ENCODE data around the gene KATNA1.
"Not testable (repeated sequence)": the region's sequence is repeated elsewhere in the genome, so short reads cannot be mapped to it uniquely, and the experiment has no call there.

KATNA1 gene

GRCh38 chr6:149648148-149649145 is at the start of gene KATNA1:
TSS of gene KATNA1 (minus strand) at chr6:149648714. CDS start at chr6:149638547, 10,167 bp downstream.
- DNase-seq (ENCODE audit: low spot score), result peak; percentile 95

DNA sequence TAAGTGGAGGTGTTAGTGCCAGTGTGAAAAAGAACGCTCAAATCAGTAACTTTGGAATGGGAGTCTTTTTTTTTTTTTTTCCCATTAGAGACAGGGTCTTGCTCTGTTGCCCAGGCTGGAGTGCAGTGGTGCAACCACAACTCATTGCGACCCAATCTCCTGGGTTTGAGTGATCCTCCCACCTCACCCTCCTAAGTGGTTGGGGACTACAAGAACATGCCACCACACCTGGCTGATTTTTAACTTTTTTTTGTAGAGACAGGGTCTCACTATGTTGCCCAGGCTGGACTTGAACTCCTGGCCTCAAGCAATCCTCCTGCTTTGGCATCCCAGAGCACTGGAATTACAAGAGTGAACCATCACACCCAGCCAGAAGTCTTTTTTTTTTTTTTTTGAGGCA is 49.7 kb upstream of the KATNA1 start:
- DNase-seq (ENCODE audit: low spot score), result no peak

DNA sequence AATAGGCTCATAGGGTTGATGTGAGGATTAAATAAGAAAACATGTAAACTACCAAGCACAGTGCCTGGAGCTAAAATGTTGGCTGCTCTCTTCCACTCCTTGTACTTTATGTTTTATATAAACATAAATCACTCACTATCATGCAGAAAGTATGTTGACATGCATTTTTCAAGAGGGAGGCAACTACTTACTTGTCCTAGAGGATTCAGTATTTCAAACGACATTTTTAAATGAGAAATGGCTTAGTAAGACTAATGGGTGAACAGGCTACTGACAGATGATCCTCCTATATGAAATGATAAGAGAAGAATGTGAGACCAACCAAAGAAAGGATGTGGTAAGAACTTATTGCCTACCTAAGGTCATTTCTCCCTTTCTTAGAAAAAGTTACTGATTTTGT is 48.4 kb upstream of the KATNA1 start:
- no peak for DNase-seq (ENCODE audit: low spot score)

- DNase-seq (ENCODE audit: low spot score), result no peak
Measured at GRCh38 chr6:149694921-149695320, 46.4 kb upstream of the KATNA1 start.

DNA sequence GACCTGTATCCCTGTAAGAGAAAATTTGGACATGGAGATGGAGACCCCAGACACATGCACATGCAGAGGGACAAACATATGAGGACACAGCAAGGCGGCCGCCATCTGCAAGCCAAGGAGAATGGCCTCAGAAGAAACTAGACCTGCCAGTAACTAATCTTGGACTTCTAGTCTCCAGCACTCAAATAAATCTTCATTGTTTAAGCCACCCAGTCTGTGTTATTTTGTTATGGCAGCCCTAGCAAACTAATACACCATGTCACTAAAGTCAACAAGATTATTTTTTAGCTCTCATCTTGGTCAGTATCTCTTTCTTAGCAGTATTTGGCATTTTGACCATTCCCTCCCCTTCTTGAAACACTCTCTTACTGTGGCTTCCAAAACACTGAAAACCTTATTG is 42.7 kb upstream of the KATNA1 start:
- DNase-seq (ENCODE audit: low spot score), result no peak

- no peak for DNase-seq (ENCODE audit: low spot score)
Measured at GRCh38 chr6:149686230-149686629, 37.7 kb upstream of the KATNA1 start.

DNA sequence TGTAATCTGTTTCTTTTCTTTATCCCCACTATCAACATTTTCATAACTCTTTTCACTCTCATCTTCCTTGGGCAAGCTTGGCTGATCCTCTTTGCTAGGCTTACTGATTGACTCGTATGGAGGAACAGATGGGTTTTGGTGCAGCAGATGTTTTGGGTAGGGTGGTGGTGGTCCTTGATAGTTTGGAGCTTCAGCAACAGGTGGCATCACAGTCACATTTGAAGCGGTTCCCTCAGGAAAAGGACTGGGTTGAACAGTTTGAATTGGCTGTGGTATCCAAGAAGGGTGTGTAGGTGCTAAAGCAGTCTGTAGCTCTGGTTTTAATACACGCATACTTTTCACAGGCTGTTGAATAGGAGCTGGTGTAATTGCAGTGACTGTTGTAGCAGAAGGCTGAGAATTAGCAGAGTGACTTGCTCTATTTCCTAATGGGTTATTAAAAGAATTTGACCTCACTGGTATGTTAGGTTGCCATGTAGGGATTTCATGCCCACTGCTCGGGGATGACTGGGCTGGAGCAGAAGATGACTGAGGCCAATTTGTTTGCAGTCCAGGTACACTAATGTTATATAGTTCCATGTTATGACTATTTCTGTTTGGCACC is 34.8 kb upstream of the KATNA1 start:
- DNase-seq (ENCODE audit: low spot score), result no peak

DNA sequence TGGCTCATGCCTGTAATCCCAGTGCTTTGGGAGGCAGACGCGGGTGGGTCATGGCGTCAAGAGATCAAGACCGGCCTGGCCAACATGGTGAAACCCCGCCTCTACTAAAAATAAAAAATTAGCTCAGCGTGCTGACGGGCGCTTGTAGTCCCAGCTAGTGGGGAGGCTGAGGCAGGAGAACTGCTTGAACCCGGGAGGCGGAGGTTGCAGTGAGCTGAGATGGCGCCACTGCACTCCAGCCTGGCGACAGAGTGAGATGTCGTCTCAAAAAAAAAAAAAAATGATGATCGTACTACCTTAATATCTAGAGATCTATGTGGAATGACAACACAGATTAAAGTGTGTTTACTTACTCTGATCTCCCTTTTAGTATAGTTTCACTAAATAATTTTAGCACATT is 33.3 kb upstream of the KATNA1 start:
- not testable (repeated sequence) for DNase-seq (ENCODE audit: low spot score)

DNA sequence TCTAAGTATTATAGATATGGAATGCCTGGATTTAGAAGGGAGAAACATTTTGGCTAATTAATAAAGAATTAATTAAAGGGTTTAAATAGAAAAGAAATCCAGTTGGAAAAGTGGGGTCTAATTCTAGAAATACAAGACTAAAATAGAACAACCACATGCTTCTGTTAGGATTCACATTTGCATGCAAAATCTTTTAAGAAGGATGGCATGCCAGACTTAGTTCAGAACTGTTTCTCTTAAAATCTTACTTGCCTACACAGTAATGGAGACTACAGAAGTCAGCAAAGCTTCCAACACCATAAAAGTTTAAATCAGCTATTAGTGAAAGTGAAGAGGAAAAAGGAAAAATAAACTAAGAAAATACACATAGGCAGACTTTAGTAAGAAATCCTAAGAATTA is 32.7 kb upstream of the KATNA1 start:
- no peak for DNase-seq (ENCODE audit: low spot score)

DNA sequence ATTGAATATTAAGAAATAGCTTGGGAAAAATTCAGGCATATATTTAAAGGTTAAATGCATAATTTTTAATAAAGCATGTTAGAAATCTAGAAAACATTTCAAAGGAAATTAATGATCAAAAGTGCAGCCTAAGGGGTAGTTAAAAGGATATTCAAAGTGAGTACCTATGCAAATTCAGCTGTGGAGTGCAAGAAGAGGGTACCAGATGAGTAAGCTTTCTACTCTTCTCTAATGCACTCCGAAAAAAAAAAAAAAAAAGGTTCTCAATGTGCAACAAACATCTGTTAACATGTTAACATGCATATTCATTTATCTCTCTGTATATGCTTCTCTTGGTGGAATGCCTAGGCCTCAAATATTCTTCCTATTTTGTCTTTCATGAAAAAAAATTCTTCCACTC is 32.0 kb upstream of the KATNA1 start:
- no peak for DNase-seq (ENCODE audit: low spot score)

GRCh38 chr6:149672265-149672664 is 23.8 kb upstream of the KATNA1 start:
- DNase-seq (ENCODE audit: low spot score), result not testable (repeated sequence)

DNA sequence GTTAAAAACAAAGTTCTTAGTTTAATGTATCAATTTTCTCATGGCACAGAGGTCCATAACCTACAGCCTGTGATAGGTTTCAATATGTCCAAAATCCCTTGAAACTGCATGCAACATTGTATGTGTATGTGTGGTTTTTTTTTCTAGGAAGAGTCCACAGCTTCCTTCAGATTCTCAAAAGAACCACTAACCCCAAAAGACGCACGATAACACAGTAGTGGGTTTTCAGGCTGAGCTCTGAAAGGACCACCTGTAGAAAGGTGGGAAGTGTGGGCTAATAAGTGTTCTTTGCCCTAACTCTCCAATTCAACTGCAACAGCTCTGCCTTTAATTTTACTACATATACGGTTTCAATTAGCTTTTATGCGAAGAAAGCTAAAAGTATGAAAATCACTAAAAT is 11.5 kb upstream of the KATNA1 start:
- DNase-seq (ENCODE audit: low spot score), result no peak

DNA sequence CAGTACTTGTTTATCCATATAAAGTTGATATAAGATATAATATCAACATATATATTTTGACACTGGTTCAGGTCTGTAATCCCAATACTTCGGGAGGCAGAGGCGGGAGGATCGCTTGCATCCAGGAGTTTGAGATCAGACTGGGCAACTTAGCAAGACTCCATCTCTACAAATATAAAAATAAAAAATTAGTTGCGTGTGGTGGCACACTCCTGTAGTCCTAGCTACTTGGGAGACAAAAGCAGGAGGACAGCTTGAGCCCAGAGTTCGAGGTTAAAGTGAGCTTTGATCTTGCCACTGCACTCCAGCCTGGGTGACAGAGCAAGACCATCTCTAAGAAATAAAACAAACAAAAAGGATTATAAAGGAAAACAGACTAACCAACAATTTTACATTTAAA is 8.9 kb upstream of the KATNA1 start:
- no peak for DNase-seq (ENCODE audit: low spot score)

DNA sequence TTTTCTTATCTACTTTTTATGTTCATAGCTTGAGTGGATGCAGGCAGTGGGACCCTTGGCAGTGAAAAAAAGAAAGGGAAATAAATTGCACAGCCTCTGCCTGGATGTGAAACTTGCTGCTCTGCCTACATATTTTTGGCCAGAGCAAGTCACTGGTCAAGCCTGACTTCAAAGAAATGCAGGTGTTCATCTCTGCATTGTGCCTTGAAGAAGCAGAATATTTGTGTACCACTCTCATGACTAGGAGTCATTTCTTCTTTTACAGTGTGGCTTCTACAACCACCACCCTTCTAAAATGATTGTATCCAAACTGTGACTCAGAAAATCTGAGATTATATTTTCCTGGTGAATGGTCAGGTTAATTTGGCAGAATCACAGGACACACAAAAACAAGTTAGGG is 2.5 kb upstream of the KATNA1 start:
- DNase-seq (ENCODE audit: low spot score), result no peak

GRCh38 chr6:149646599-149646998 is 1.9 kb downstream of the KATNA1 start:
- DNase-seq (ENCODE audit: low spot score), result peak; percentile 30

DNA sequence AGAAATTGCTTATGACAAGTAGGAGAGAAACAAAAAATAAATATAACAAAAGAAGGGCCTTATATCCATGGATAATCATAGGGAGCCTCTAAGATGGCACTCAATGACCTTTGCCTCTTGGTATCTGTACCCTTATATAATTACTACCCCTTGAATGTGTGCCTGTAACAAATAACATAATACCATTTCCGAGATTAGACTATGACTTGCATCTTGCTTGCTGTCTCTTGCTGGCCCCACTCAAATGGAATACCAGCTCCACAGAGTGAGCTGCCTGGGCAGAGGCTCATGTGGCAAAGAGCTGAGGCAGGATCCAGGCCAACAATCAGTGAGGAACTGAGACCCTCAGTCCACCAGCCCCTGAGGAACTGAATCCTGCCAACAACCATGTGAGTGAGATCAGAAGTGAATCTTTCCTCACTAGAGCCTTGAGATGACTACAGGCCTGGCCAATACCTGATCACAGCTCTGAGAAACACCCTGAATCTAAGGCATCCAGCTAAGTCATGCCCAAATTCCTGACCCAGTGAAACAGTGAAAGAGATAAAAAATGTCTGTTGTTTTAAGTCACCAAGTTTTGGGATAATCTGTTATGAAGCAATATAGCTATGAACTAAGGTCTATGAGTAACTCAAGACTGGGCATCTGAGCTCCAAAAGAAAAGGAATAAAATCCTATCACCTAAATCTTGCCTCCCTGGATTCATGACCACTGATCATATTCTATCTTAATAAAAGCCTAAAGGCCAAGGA is 5.5 kb downstream of the KATNA1 start:
- DNase-seq (ENCODE audit: low spot score), result no peak

GRCh38 chr6:149636124-149636523 is 12.4 kb downstream of the KATNA1 start:
- DNase-seq (ENCODE audit: low spot score), result no peak

GRCh38 chr6:149634315-149634714 is 14.2 kb downstream of the KATNA1 start:
- DNase-seq (ENCODE audit: low spot score), result no peak

DNA sequence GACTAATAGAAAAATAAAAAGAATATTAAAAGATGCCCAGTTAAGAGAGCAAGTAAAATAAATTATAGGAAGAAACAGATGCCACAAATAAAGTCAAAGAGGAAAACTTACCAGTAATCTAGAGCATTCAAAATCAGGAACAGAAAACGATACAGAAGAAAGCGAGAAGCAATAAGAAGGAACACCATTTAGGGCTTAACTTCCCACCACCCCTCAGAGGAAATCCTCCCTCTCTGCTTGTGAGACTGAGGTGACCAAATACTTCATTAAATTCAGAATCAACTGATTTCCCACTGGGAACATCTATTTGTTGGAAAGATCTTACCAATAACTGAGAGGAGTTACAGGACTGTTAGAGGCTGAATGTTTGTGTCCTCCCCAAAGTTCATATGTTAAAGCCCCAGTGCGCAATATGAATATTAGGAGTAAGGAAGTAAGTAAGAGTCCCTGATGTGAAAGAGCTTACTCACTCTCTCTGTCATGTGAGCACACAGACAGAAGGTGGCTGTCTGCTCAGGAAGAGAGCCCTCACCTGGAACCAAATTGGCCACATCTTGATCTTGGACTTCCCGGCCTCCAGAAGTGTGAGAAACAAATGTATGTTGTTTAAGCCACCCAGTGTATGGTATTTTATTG is 19.5 kb downstream of the KATNA1 start:
- DNase-seq (ENCODE audit: low spot score), result no peak

GRCh38 chr6:149627672-149628071 is 20.8 kb downstream of the KATNA1 start:
- no peak for DNase-seq (ENCODE audit: low spot score)

DNA sequence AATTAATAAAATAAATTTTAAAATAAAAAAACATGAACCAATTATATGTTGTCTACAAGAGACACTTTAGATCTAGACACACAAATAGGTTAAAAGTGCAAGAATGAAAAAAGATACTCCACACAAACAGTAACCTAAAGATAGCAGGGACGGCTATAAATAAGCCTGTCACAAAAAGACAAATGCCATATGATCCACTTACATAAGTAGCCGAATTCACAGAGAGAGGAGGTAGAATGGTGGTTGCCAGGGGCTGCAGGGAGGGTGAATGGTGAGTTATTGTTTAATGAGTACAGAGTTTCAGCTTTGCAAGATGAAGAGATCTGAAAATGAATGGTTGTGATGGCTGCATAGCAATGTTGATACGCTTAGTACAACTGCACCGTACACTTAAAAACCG is 32.7 kb downstream of the KATNA1 start:
- no peak for DNase-seq (ENCODE audit: low spot score)

- DNase-seq (ENCODE audit: low spot score), result no peak
Measured at GRCh38 chr6:149614337-149614736, 34.2 kb downstream of the KATNA1 start.

Measured in hematopoietic multipotent progenitor cell treated with erythropoietin and hydrocortisone succinate and interleukin-3 and kit ligand, for 17 days (in vitro differentiated cells).